Measurements from ENCODE around the gene RPL21.
"Not testable (repeated sequence)": the region's sequence is repeated elsewhere in the genome, so short reads cannot be mapped to it uniquely, and the experiment has no call there.

RPL21 gene

DNA sequence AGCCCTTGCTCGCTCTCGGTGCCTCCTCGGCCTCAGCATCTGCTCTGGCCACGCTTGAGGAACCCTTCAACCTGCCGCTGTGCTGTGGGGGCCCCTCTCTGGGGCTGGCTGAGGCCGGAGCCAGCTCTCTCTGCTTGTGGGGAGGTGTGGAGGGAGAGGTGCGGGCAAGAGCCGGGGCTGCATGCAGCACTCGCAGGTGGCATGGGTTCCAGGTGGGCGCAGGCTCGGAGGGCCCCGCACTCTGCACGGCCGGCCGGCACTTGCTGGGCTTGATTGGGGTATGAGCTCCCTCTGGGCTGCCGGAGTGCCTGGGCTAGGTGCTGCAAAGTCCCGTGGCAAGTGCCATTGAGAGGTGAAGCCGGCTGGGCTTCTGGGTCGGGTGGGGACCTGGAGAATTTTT lies 31.7 kb upstream of the RPL21 start:
- TF ChIP-seq, protein P1, sequence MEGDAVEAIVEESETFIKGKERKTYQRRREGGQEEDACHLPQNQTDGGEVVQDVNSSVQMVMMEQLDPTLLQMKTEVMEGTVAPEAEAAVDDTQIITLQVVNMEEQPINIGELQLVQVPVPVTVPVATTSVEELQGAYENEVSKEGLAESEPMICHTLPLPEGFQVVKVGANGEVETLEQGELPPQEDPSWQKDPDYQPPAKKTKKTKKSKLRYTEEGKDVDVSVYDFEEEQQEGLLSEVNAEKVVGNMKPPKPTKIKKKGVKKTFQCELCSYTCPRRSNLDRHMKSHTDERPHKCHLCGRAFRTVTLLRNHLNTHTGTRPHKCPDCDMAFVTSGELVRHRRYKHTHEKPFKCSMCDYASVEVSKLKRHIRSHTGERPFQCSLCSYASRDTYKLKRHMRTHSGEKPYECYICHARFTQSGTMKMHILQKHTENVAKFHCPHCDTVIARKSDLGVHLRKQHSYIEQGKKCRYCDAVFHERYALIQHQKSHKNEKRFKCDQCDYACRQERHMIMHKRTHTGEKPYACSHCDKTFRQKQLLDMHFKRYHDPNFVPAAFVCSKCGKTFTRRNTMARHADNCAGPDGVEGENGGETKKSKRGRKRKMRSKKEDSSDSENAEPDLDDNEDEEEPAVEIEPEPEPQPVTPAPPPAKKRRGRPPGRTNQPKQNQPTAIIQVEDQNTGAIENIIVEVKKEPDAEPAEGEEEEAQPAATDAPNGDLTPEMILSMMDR (conservative IDR thresholded peaks at IDR 0.05) = no peak
- H3K27ac ChIP-seq = no peak overlapping the region

DNA sequence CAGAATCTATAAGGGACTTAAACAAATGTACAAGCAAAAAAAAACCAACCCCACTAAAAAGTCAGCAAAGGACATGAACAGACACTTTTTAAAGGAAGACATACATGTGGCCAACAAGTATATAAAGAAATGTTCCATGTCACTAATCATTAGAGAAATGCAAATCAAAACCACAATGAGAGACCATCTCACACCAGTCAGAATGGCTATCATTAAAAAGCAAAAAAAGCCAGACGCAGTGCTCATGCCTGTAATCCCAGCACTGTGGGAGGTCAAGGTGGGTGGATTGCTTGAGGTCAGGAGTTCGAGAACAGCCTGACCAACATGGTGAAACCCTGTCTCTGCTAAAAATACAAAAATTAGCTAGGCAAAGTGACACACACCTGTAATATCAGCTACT lies 29.3 kb upstream of the RPL21 start:
- not testable (repeated sequence) for H3K27ac ChIP-seq

DNA sequence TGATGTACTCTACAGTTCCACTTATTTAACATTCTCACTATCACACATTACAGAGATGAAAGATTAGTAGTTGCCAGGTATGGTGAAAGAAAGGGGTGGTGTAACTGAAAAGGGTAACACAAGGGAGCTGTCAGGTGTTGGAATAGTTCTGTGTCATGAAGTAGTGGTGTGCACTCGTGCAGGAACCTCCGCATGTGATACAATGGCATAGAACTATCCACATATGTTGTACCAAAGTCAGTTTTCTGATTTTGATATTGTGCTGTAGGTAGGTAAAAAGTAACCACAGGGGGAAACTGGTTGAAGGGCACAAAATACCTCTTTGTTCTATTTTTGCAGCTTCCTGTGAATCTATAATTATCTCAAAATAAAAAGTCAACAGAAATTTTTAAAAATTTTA lies 24.4 kb upstream of the RPL21 start:
- H3K27ac ChIP-seq = no peak overlapping the region

DNA sequence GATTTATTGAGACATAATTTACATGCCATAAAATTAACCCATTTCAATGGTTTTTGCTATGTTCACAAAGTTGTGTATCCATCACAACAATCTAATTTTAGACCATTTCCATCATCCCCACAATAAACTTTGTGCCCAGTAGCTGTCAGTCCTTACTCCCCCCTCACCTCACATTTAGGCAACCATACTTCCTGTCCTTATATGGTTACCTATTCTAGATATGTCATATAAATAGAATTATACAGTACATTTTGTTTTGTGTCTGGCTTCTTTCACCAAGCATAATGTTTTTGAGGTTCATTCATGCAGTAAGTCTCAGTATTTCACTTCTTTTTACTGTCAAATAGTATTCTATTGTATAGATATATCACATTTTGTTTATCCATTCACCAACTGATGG lies 23.2 kb upstream of the RPL21 start:
- TF ChIP-seq, protein P1 (conservative IDR thresholded peaks at IDR 0.05) = no peak
- no peak overlapping the region for H3K27ac ChIP-seq

More for the DNA sequence above, 24.4 kb upstream of the RPL21 start:
- TF ChIP-seq, protein P1 (conservative IDR thresholded peaks at IDR 0.05) = no peak

DNA sequence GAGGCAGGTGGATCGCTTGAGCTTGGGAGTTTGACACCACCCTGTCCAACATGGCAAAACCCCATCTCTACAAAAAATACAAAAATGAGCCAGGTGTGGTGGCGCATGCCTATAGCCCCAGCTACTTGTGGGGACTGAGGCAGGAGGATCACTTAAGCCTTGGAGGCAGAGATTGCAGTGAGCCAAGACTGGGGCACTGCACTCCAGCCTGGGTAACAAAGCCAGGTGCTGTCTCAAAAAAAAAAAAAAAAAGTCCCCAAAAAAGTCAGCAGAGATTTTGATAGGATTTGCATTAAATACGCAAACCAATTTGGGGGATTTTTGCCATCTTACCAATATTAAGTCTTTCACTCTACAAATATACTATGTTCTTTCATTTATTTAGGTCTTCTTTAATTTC lies 21.7 kb upstream of the RPL21 start:
- TF ChIP-seq, protein P1 (conservative IDR thresholded peaks at IDR 0.05) = no peak
- no peak overlapping the region for H3K27ac ChIP-seq

DNA sequence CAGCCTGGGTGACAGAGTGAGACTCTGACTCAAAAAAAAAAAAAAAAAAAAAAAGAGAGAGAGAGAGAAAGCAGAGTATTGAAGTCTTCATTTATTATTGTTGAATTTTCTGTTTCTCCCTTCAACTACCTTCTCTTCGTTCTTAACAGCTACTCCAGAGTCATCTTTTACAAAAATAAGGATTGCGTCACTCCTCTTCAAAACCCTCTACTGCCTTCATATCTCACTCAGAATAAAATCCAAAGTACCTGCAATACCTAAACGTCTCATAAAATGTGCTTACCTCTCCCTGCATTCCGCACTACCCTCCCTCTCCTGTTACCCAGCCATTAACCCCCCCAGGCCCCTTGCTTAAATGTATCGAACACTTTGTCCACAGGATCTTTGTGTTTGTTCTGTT lies 17.4 kb upstream of the RPL21 start:
- TF ChIP-seq, protein P1 (conservative IDR thresholded peaks at IDR 0.05) = no peak
- no peak overlapping the region for H3K27ac ChIP-seq

DNA sequence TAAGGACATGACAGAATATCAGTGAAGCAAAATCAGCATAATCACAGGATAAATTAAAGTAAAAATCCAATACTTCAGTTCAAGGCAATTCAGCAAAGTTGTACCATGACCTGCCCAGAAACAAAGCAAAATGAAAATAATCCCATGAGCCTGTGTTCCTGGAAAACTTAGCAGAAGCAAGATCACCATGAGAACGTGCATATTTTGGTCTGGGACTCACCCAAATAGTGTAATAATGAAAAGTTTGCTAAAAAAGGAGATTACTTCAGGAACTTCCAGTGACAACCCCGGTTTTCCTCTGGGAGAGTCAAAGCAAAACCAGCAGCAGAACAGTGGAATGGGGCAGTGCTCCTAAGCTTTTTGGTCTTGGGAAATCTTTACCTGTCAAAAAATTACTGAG lies 14.9 kb upstream of the RPL21 start:
- H3K27ac ChIP-seq = no peak overlapping the region
- TF ChIP-seq, protein P1 (conservative IDR thresholded peaks at IDR 0.05) = no peak

DNA sequence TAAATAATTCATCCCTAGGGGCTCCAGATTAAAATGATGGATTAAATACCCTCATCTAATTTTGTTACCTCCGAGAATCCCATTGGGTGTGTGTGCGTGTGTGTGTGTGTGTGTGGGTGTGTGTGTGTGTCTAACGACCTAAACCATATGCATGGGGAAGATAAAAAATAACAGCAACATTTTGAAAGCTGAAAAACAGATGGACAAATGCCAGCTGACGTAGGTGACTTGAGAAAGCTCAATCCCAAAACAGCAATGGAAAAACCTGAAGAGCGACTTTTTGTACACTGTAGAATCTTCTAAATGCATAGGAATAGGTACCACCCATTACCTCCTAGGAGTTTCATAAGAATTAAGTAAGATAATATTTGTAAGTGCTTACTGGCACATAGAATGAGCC lies 8.7 kb upstream of the RPL21 start:
- TF ChIP-seq, protein P1 (conservative IDR thresholded peaks at IDR 0.05) = no peak
- H3K27ac ChIP-seq = no peak overlapping the region
